CD4-positive, alpha-beta T cell treated with Interleukin-2 at 100 ng/mL for 4 hours (primary cell): Measurements from ENCODE around the gene WDFY2.

Experiments
- DNase-seq: peaks from one replicate; pipeline ENCODE4 v3.0.0-alpha.2; 2020; ENCODE audit warnings: low spot score

WDFY2 gene

DNA sequence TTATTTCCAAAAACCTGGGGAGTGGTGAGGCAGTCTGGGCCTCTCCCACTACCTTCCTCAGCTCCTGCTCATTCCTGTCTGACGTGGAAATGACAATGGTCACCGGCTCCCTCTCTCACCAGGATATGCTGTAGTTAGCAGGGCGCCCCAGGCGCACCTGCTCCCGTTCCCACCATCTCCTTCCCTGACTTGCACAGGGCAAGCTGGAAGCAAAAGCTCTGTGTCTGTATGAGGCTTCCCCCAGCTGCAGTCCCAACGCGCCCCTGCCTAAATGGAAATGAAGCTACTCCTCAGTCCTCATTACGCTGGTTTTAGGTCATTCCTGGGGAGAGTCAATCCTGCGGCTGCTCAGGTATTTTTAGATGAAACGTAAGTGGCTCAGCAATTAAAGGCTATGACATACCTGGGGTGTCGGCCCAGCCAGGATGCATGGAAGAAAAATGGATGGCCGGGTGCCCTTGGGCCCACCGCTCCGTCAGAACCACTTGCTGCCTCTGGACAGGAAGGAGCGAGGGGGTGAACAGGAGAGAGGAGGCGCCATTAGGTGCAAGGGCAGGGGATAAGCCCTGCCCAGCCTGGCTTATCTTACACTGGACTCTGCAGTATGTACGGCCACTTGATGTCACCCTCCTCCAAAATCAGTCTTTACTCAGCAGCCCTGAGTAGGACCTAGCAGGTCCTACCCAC, 187.3 kb downstream of the WDFY2 start:
- no peak for DNase-seq

DNA sequence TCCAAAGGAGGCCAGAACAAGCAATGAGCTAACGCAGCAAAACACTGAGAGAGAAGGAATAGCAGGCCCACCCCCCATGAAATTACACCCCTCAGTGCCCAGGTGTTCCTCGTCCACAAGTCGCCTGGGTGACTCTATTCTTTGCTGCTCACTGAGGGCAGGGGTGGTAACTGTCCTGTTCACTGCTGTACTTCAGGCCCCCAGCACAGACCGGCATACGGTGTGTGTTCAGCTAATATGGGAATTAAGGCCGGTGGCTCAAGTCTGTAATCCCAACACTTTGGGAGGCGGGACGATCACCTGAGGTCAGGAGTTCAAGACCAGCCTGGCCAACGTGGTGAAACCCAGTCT, 187.8 kb downstream of the WDFY2 start:
- DNase-seq, result no peak

DNA sequence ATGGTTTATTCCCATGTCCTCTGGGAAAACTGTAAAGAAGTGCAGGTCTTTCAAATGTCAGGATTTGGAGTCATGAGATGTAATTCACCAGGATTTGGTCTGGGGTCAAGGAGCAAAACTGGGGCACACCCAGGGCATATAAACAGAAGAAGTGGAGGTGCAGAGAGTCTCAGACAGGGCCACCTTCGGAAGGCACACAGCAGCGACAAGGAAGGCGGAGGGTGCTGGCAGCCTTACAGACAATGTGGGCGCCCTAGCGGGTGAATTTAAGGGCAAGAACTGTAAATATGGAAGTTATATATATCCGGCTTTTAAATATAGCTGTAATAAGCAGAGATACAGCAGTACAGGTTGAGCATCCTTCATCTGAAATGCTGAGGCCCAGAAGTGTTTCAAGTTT, 188.5 kb downstream of the WDFY2 start:
- DNase-seq, result no peak

DNA sequence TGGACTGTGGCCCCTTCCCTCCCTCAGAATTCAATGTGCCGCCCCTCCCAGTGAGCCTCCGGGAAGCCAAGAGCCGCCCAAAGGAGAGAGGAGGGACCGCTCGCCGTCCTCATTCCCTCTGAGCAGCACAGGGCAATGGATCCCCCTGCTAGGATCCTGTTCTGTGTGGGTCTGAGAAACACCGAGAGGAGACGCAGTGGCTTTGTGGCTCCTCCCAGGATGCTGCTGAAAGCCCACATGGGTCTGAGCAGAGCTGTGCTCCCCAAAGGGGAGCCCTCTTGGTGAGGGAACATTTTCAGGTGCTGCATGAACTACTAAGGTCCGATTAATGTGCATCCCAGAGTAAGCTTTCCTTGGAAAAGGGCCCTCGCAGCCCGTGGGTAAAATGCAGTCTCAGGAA, 189.3 kb downstream of the WDFY2 start:
- no peak for DNase-seq

DNA sequence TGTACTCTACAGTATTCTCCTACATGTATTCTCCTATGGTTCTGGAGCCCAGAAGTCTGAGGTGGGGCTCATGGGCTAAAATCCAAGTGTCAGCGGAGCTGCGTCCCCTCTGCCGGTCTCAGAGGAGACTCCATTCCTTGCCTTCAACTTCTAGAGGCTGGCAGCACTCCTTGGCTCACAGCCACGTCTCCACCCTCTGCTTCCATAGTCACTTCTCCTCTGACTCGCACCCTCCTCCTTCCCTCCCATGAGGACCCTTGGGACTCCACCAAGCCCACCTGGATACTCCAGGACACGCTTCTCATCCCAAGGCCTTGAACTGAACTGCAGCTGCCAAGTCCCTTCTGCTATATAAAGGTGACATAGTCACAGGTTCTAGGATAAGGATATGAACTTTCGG, 191.9 kb downstream of the WDFY2 start:
- DNase-seq, result no peak

DNA sequence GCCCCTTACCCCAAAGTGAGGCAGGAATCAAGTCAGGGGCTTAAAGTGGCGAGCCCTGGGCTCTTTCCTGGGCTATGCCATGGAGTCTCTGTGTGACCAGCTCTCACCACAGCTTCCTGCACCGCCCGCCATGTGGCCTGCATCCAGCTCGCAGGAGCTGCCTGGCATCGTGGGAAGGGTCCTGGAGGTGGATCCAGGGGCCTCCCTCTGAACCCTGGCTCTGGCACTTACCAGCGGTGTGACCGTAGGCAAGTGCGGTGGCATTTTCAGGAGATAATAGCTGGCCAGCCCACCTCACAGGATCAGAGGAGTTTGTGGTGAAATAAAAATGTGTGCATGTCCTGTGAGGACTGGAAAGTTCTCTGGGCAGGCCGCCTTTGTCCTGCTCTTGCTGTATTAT, 193.7 kb downstream of the WDFY2 start:
- no peak for DNase-seq

DNA sequence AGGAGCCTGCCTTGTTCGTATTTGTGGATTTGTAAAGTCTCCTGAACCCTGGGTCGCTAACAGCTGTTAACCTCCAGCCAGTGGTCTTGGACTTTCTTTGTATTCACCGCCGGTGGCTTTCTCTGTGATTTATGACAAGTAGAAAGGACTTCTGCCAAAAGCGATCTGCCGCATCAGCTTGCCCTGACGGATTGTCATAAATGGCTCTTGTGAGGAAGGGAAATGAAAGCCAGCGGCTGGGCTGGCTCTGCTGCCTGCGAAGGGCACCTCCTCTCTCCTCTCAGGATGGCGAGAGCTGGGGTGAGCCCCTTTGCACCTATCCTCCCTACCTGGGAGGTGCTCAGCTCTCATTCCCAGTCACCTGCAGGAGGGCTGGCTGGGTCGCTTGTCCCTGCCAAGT, 194.1 kb downstream of the WDFY2 start:
- no peak for DNase-seq

DNA sequence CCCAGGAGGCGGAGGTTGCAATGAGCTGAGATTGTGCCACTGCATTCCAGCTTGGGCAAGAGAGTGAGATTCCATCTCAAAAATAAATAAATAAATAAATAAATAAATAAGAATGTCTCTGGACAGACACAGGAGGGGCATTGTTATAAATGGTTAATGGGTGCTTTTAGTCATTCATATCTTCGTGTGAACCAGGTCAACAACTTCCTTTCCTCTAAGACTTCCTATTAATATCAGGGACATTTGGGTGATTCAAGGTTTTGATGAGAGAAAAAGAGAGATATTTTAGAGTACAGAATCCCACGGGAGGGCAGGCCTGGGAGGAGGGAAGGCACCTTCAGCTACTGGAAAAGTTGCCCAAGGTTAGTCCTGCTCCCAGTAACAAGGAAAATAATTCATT, 195.8 kb downstream of the WDFY2 start:
- no peak for DNase-seq

DNA sequence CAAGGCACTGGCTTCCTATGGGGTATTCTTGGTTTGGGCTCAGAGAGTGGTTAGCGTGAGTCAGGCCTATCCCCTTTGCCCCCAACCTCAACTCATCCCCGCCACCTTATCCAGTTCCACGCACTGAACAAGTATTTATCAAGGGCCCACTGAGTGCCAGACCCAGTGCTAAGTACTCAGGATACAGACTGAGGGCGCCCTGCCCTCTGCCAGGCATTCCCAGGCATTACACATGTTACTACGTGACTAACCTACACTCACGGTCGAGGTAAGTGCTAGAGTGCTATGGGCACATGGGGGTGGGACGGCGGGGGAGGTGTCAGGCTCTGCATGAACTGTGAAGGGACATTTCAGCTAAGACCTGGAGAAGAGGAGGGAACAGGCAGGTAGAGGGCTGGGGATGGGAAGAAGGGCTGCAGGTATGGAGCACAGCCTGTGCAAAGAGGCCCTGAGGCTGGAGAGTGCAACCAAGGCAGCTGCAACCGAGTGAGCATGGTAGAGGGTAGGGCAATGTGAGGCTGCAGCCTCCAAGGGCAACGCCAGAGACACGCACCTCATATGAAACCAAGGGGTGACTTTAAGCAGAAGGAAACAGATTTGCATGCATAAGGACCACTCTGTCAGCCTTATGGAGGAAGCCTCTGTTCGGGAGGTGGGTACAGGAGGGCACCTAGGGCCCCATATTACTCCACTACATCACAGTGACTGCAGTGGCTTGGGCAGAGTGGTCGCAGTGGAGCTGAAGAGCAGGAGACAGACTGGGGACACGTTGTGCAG, 197.2 kb downstream of the WDFY2 start:
- no peak for DNase-seq

DNA sequence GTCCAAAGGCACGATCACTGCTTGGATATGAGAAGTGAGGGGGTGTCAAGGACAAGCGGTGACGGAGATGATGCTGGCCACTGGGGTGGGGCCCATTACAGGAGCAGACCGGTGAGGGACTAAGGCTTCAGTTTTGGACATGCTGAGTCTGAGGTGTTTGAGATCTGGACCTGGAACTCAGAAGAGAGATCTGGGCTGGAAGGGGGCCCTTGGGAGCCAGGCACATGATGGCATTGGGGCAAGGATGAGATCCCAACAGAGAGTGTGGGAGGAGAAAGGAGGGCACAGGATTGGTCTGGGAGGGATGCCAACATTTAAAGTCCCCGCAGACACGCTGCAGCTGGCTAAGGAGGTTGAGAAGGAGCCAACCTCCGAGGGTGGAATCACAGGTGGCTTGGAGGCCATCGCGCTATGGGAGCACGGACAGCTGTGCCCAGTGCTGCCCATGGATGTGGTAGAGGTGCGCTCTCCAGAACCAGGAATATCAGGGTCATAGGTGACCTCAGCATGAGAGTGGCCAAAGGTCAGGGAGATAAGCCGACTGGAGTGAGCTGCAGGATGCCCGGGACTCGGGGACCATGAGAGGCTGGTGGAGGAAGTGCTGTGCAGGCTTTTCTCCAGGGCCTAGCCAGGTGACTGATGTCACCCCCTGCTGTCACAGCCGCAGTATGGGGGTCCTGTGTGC, 197.9 kb downstream of the WDFY2 start:
- DNase-seq, result no peak

DNA sequence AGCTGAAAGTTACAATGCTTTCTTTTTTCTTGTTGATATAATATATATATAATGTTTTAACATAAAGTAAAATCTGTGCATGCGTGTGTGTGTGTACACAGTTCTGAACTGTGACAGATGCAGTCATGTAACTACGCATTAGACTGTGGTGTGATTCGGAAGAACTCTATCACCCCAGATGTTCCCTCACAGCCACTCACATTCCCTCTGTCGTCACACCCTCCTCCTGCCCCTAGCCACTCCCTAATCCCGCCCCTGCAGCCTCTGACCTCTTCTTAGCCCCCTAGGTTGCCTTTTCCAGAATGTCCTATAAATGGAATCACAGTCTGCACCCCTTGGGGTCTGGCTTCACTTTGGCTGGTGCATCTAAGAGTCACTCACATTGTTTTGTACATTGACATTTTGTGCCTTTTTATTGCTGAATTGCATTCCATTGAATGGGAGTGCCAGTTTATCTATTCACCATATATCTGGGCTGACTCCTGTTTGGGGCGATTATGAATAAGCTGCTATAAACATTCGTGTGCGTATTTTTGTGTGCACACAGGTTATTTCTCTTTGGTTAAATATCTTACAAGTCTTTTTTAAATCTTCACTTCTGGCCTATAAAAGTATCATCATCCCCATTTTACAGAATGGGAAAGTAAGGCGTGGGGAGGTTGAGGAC, 199.3 kb downstream of the WDFY2 start:
- DNase-seq, result no peak

DNA sequence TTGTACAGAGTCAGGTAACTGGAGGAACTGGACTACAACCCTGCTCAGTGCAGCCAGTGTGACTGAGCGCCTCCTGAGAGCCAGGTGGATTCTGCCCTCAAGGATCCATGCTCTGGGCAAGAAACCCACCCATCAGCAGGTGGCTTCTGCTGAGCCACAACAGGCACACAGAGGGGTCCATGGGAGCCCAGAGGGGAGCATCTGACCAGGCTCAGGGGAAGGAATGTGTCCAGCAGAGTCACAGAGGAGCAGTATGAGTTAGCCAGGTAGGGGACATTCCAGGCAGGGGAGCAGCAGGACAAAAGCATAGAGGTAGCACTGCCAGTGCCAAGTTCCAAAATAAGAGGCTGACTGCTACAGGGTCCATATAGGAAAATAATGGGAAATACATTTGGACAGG, 199.8 kb downstream of the WDFY2 start:
- no peak for DNase-seq

DNA sequence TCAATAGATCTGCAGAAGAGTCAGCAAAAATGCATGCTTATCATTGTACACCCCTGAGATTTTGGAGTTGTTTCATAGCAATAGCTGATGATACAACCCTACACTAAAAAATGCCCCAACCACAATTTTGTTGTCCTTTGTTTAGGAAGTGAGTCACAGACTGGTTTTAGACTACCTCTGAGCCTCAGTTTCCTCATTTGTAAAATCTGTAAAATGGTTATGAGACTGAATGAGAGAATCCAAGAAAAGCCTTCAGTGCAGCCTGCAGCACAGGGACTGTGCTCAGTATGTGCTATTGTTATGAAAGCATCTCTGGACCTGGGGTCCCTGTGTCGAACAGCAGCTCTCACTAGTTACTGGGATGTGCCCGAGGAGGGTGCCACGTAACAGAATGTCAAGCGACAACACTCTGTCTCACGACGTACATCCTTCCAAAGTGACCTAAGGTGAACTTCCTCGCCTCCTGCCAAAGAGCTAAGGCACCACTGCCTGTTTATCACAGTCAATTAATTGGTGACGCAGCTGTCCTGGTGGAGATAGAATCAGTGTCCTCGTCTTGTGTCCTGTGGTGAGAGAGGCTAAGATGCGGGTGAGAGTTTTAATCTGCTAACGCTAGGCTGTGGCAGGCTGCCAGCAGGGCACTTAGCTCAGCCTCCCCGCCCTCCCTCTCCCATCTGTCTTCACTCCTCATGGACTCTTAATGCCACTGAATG, 201.6 kb downstream of the WDFY2 start:
- no peak for DNase-seq

DNA sequence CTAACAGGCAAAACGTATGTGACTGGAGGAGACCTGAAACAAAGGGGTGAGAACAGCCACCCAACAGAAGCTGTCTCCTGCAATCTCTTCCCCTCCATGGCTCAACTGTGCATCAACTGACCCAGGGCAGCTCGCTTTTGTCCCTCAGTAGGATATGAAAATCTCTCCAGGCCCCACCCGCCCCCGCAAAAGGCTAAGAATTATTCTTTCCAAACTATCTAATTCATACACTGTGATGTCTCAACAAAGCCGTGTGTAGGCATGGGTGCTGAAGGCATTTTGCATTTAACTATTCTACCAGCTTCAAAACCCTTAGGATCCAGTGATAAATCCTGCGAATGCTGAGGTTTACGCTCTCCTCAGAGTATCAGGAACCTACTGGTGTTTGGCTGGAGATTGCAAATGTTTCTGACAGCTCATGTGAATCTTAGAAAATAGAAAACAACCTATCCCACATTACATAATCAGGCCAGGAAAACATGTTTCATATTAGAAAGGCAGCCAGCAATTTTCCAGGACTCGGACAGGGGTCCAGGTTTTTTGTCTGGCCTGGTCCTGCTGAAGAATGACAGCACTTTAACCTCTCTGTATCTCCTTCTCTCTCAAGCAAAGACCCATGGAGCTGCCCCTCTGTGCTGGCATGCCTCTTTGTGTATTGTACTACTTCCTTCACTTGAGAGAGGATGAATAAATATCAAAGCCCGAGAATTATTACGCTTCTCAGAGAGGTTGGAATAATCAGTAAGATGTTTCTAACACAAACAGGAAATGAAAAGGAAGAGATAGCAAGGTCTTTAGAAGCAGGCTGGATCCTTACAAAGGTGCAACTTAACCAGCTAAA, 202.4 kb downstream of the WDFY2 start:
- DNase-seq, result no peak

DNA sequence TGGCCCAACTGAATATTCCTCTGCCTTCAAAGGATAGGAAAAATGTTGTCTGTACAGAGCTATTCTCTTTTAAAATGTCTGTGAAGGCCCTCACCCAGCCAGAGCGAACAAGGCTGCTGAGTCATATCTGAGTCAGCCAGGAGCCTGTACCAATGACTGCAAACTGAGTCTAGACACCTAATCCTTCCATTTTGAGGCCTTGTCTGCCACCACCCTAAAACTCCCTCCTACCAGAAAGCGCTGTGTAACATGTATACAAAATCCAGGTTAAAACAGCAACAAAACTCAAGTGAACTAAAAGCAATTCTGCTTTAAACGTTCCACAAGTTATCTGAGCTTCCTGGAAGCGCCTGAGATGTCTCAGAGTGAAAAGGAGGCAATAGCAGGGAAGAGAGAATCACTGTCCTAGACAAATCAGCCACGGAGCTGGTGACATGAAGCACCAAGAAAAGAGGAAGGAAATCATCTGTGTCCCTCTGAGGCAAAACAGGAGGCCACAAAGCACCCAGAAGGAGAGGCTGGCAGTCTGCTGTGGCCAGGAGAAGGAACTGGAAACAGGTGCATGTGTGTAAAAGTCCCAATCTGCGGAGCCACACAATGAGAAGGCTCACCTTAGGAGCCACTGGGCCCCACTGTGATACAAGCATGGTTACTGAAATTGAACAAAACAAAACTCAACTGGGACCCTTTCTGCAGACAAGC, 209.5 kb downstream of the WDFY2 start:
- peak; percentile 39 for DNase-seq

DNA sequence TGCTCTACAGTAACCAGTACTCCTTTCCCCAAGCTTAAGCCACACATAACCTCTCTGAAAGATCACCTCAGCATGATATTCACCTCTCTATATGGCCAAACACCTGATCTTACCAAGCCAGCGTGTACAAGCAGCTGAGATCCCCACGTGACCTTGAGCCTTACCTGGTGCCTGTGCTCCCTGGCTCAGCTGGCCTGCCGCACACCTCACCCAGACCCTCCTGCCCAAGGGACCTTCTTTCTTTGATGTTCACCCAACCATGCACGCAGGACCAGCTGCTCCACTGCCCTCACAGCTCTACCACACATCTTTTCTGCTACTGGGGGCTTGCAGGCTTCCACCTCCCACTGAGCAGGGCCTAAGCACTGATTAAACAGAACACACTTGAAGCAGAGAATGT, 210.7 kb downstream of the WDFY2 start:
- DNase-seq, result no peak

DNA sequence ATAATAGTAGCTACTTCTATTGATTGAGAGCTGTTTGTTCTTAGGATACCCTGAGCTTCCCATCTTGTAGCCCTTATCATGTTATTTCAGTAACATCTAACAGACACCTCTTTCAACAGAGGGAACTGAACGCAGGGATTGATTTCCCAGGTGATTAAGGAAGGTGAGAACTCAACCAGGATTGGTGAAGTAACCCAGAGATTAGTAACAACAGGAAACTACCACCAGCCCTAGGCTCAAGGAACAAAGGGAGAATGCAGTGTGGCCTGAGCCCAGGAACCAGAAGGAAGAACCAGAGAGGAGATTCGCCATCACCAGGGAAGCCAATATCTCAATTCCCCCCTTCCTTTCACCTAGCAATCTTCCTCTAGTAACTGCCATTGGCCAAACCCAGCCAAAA, 211.2 kb downstream of the WDFY2 start:
- no peak for DNase-seq

DNA sequence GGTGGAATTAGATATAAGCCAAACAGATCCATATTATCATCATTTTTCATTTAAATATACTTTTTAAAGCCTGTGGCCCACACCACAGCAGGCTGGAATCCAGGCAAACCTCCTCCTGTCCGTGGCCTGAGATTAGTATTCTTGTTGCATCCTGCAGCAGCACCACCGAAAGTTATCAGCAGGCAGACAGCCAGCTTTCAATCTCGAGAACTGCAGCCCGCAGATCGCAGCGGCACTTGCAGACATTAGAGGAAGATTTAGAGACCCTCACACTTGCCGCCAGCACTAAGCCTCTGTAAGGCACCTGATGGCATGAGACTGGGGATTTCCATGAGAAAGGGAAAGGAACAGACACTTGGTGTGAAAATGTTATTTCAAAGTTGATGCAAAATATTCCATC, 212.3 kb downstream of the WDFY2 start:
- no peak for DNase-seq

DNA sequence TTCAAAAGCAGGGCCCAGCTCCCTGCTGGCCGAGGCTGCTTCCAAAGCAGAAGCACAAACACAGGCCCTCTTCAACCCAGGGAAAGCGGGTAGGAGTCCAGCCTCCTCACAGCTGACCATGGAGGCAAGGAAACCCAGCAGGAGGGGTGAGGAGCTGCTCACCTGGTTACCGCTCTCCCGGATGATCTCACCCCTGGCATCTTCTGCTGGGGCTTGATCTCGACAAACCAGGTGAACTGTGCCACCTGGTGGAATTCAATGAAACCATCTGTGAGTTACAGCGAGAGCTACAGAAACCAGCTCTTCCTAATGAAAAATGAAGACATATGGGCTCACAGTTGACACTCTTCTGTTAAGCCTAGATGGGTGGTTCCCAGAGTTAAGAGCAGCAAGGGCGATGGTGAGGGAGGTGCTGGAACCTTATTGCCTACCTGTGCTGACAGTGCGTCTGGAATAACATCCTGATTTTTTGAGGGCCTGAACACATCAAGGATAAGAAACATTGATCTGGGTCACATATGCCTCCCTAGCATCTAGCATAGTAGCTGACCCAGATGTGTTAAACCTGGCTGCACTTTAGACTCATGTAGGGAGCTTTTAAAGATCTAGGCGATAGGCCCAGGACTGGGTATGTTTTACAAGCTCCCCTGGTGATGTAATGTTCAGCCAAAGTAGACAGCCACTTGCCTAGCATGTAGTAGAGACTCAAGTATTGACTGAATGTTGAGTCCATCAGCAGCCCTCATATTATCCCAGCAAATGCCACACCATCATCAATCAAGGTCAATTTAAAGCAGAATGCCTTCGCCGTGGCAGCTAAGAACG, 213.6 kb downstream of the WDFY2 start:
- DNase-seq, result peak; percentile 80

DNA sequence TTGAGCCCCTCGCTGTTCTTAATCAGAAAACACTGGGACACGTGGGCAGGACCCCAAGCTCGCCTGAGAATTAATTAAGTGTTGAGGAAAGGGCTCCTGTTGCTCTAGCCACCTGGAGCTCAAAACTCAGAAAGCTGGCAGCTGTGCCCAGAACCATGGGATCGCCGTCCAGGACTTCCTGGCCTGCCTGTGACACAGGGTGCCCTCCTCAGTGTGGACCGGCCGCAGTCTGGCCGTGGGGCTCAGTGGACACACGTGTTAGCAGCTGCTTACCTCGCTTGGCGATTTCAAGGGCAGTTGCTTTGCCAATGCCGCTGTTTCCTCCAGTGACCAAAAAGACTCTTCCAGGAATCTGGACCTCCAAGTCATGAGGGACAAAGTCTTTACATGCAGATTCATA, 215.0 kb downstream of the WDFY2 start:
- no peak for DNase-seq
